ENCODE data around the gene ZNF324B.
"Not testable (repeated sequence)": the region's sequence is repeated elsewhere in the genome, so short reads cannot be mapped to it uniquely, and the experiment has no call there.

The ZNF324B gene

DNA sequence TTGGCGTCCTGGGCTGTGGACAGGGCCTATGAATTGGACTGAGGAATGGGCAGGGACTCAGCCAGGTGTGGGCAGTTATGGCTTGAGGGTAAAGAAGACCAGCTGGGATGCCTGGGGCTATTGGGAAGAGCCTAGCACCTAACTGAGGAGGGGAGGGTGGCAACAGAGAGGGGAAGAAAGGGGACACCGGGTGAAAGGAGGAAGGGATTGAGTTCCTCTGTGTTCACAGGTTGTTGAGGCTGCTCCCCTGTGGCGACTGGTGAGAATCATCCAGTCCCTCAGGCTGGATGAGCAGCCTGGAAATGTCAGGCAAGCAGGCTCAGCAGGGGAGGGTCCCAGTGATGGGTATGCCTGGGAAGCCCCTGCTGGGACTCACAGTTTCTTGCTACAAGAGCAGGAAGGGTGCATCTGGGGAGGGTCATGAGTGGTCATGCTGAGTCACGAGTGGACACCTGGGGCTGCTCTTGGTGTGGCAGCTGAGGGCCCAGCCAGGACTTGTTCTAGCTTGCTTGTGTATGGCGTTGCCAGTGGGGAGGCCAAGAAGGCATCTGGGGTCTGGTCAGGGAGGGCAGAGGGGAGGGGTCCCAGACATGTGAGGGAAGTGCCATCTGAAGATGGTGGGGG, 16.9 kb downstream of the ZNF324B start:
- Histone ChIP-seq H3K36me3 (ENCODE audit: low read length) (no peaks in the 10 kb centered on the region), H2AFZ (ENCODE audit: low read depth, low read length, severe bottlenecking) (no peak overlapping the region), H3K9me3 (ENCODE audit: insufficient read depth, low read length) (no peaks in the 10 kb centered on the region), H3K9me2 (replicated peaks; ENCODE audit: insufficient read depth, low read length) (no peaks in the 10 kb centered on the region), H3K27ac (ENCODE audit: low read depth, low read length) (no peak overlapping the region), H3K4me3 (ENCODE audit: insufficient read depth, low read length, poor library complexity, severe bottlenecking) (peak overlapping the region; percentile 2), H3K27me3 (ENCODE audit: low read length) (no peaks in the 10 kb centered on the region), H3K79me2 (ENCODE audit: insufficient read depth, low read length) (peaks cover 7% of the 10 kb centered on the region), H4K20me1 (ENCODE audit: low read depth, low read length) (no peaks in the 10 kb centered on the region), H3K9ac (ENCODE audit: low read length) (peak overlapping the region; percentile 75), H3K4me2 (ENCODE audit: low read depth, low read length, poor library complexity, severe bottlenecking) (peak overlapping the region; percentile 79), H3F3A (ENCODE audit: insufficient read depth) (no peaks in the 10 kb centered on the region)
- TF ChIP-seq EZH2phosphoT487 (conservative IDR thresholded peaks at IDR 0.05; ENCODE audit: low read length) = no peak
- TF ChIP-seq, protein P1, sequence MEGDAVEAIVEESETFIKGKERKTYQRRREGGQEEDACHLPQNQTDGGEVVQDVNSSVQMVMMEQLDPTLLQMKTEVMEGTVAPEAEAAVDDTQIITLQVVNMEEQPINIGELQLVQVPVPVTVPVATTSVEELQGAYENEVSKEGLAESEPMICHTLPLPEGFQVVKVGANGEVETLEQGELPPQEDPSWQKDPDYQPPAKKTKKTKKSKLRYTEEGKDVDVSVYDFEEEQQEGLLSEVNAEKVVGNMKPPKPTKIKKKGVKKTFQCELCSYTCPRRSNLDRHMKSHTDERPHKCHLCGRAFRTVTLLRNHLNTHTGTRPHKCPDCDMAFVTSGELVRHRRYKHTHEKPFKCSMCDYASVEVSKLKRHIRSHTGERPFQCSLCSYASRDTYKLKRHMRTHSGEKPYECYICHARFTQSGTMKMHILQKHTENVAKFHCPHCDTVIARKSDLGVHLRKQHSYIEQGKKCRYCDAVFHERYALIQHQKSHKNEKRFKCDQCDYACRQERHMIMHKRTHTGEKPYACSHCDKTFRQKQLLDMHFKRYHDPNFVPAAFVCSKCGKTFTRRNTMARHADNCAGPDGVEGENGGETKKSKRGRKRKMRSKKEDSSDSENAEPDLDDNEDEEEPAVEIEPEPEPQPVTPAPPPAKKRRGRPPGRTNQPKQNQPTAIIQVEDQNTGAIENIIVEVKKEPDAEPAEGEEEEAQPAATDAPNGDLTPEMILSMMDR (IDR thresholded peaks at IDR 0.05; ENCODE audit: insufficient read depth, low read length, poor library complexity, severe bottlenecking) = no peak

DNA sequence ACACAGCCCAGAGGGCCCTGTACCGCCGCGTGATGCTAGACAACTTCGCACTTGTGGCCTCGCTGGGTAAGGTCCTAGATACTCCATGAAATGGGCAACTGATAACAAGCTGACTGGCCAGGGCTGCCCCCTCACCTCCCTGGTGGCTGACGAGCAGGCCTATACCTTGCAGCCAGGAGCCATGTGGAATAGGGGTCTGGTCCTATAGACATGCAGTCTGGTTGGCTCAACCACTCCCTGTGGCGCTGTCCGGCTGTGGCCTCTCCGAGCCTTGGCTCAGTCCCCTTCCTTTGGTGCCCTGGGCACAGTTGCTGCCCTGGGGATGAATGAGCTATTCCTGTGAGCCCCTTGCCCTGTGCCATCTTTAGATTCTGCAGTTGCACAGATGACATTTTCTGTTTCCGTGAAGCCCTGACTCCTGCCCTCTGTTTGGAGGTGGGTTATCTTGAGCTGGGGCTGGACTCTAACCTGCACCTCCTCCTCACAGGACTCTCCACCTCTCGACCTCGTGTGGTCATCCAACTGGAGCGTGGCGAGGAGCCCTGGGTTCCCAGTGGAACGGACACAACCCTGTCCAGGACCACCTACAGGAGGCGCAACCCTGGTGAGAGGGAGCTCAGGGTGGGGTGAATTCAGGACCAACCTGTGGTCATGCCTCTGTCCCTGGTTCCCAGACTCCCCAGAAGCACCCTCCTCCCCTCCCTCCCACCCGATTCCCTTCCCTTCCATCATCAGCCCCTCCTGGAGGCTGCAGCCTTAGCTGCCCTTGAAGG, 18.0 kb downstream of the ZNF324B start:
- no peak overlapping the region for H3K4me3 ChIP-seq (ENCODE audit: insufficient read depth, low read length, poor library complexity, severe bottlenecking)
- no peaks in the 10 kb centered on the region for H3K9me2 ChIP-seq (replicated peaks; ENCODE audit: insufficient read depth, low read length)
- H3F3A ChIP-seq (ENCODE audit: insufficient read depth) = peaks cover under 1% of the 10 kb centered on the region; the same call in 1 of the 2 replicates
- TF ChIP-seq, protein P1 (IDR thresholded peaks at IDR 0.05; ENCODE audit: insufficient read depth, low read length, poor library complexity, severe bottlenecking) = no peak
- no peak for TF ChIP-seq EZH2phosphoT487 (conservative IDR thresholded peaks at IDR 0.05; ENCODE audit: low read length)
- no peaks in the 10 kb centered on the region for H4K20me1 ChIP-seq (ENCODE audit: low read depth, low read length)
- peaks cover 7% of the 10 kb centered on the region for H3K79me2 ChIP-seq (ENCODE audit: insufficient read depth, low read length)
- H3K36me3 ChIP-seq (ENCODE audit: low read length) = no peaks in the 10 kb centered on the region
- H3K9me3 ChIP-seq (ENCODE audit: insufficient read depth, low read length) = no peaks in the 10 kb centered on the region
- H3K4me2 ChIP-seq (ENCODE audit: low read depth, low read length, poor library complexity, severe bottlenecking) = no peak overlapping the region
- H3K27ac ChIP-seq (ENCODE audit: low read depth, low read length) = no peak overlapping the region
- H2AFZ ChIP-seq (ENCODE audit: low read depth, low read length, severe bottlenecking) = no peak overlapping the region
- H3K27me3 ChIP-seq (ENCODE audit: low read length) = no peaks in the 10 kb centered on the region
- no peak overlapping the region for H3K9ac ChIP-seq (ENCODE audit: low read length)

- H3K9me2 ChIP-seq (replicated peaks; ENCODE audit: insufficient read depth, low read length); H3F3A ChIP-seq (ENCODE audit: insufficient read depth); H2AFZ ChIP-seq (ENCODE audit: low read depth, low read length, severe bottlenecking); H3K36me3 ChIP-seq (ENCODE audit: low read length); H3K9ac ChIP-seq (ENCODE audit: low read length); H3K9me3 ChIP-seq (ENCODE audit: insufficient read depth, low read length); H3K79me2 ChIP-seq (ENCODE audit: insufficient read depth, low read length); H3K27me3 ChIP-seq (ENCODE audit: low read length); H3K4me3 ChIP-seq (ENCODE audit: insufficient read depth, low read length, poor library complexity, severe bottlenecking); H4K20me1 ChIP-seq (ENCODE audit: low read depth, low read length); H3K4me2 ChIP-seq (ENCODE audit: low read depth, low read length, poor library complexity, severe bottlenecking); H3K27ac ChIP-seq (ENCODE audit: low read depth, low read length): not testable (repeated sequence)
Measured at GRCh38 chr19:58470837-58471543, 19.6 kb downstream of the ZNF324B start.

Measured in SU-DHL-6 (cell line).